HepG2 (cell line): ENCODE data around the gene GH2. TPM values are rescaled to one million over a fixed set of nuclear protein-coding genes. Genes with fewer than 3 reads are reported as not detected.

Source experiments
- CREB3 ChIP-seq: sonication (generic); formaldehyde crosslinking; IDR thresholded peaks from 2 replicates; pipeline ENCODE4 v1.5.0; 2020; ENCODE audit warnings: missing genetic modification reagents
- DMAP1 ChIP-seq: IDR thresholded peaks from 2 replicates; pipeline ENCODE4 v1.6.1; 2016
- ERF ChIP-seq: IDR thresholded peaks from 2 replicates; pipeline ENCODE4 v1.6.1; 2018; ENCODE audit warnings: missing biosample characterization, missing genetic modification reagents
- FIP1L1 ChIP-seq: fragments of 200-400 bp; formaldehyde crosslinking; IDR thresholded peaks from 2 replicates; pipeline ENCODE4 v1.6.1; 2018; ENCODE audit warnings: low read depth, mild to moderate bottlenecking, low read length, moderate library complexity, borderline replicate concordance; ENCODE audit not compliant: insufficient read depth
- FOXK2 ChIP-seq: fragments of 450-650 bp; IDR thresholded peaks from 2 replicates; pipeline ENCODE4 v1.6.1; 2016
- KAT7 ChIP-seq: IDR thresholded peaks from 2 replicates; pipeline ENCODE4 v1.6.1; 2018; ENCODE audit warnings: borderline replicate concordance, missing compliant biosample characterization
- KLF9 ChIP-seq: IDR thresholded peaks from 2 replicates; pipeline ENCODE4 v1.6.1; 2016; ENCODE audit warnings: low read depth
- KMT2B ChIP-seq: IDR thresholded peaks from 2 replicates; pipeline ENCODE4 v1.6.1; 2016; ENCODE audit warnings: missing genetic modification reagents, missing compliant biosample characterization
- MTA1 ChIP-seq: sonication (generic); formaldehyde crosslinking; IDR thresholded peaks from 2 replicates; pipeline ENCODE4 v1.4.0; 2020; ENCODE audit warnings: missing genetic modification reagents, mild to moderate bottlenecking, borderline replicate concordance
- MYC ChIP-seq: sonication (generic); formaldehyde crosslinking; IDR thresholded peaks from 2 replicates; pipeline ENCODE4 v1.9.0; 2021; ENCODE audit warnings: missing genetic modification reagents, borderline replicate concordance
- PAWR ChIP-seq: sonication (generic); formaldehyde crosslinking; IDR thresholded peaks from 2 replicates; pipeline ENCODE4 v1.4.0; 2020; ENCODE audit warnings: missing genetic modification reagents, mild to moderate bottlenecking, borderline replicate concordance
- RELA ChIP-seq: sonication (generic); formaldehyde crosslinking; IDR thresholded peaks from 2 replicates; pipeline ENCODE4 v1.4.0; 2020; ENCODE audit warnings: missing genetic modification reagents
- SOX13 ChIP-seq, 3 experiments: fragments of 450-650 bp in 1 of 3; sonication (generic) in 1 of 3; formaldehyde crosslinking in 1 of 3; IDR thresholded peaks in 2 of 3; conservative IDR thresholded peaks in 1 of 3; 2 replicates each; pipeline versions ENCODE4 v1.5.0 to v1.6.1; 2016 to 2020; ENCODE audit warnings: antibody characterized with exemption in 1 of 3, mild to moderate bottlenecking in 1 of 3, missing compliant biosample characterization in 1 of 3, missing genetic modification reagents in 1 of 3, moderate library complexity in 1 of 3
- ZBTB26 ChIP-seq: IDR thresholded peaks from 2 replicates; pipeline ENCODE4 v1.6.1; 2016; ENCODE audit warnings: missing compliant biosample characterization, missing genetic modification reagents, borderline replicate concordance
- ZNF230 ChIP-seq: sonication (generic); formaldehyde crosslinking; IDR thresholded peaks from 2 replicates; pipeline ENCODE4 v1.4.0; 2020; ENCODE audit warnings: mild to moderate bottlenecking, missing genetic modification reagents
- ZNF318 ChIP-seq: sonication (generic); formaldehyde crosslinking; IDR thresholded peaks from 2 replicates; pipeline ENCODE4 v1.4.0; 2020; ENCODE audit warnings: mild to moderate bottlenecking, missing genetic modification reagents
- ZNF607 ChIP-seq: sonication (generic); formaldehyde crosslinking; IDR thresholded peaks from 2 replicates; pipeline ENCODE4 v1.5.1; 2020; ENCODE audit warnings: missing genetic modification reagents, mild to moderate bottlenecking, borderline replicate concordance
- ZSCAN9 ChIP-seq: IDR thresholded peaks from 2 replicates; pipeline ENCODE4 v1.6.1; 2016; ENCODE audit warnings: borderline replicate concordance
- polyA plus RNA-seq, 8 experiments: library from polyadenylated mRNA; depleted of rRNA in 3 of 8; stranded (reverse) in 7 of 8; unstranded in 1 of 8; fragments of >200 nt; fragmentation: Illumina TruSeq in 4 of 8; extraction: Trizol in 4 of 8; gene quantifications; 2 replicates each; pipeline versions ENCODE4 v1.2.1 to v1.2.3, GENCODE V29; 2011 to 2016; ENCODE audit warnings: low read depth in 4 of 8, missing spikeins in 1 of 8, mixed read lengths in 1 of 8; ENCODE audit not compliant: insufficient read depth in 1 of 8
- total RNA-seq, 5 experiments: library from RNA; depleted of rRNA; stranded (reverse); fragments of >200 nt; fragmentation: Illumina TruSeq; extraction: Trizol; gene quantifications; 2 replicates each; pipeline ENCODE4 v1.2.3, GENCODE V29; 2016; ENCODE audit warnings: low read depth in 1 of 5

Gene GH2
- total and polyA plus RNA-seq, 2 of the 13 experiments (the other 11 are each of a cell fraction or from before 2014, with no cell fraction given) = not detected

- TF ChIP-seq RELA (CRISPR knock-in tag) (peak; percentile 80), ERF (CRISPR knock-in tag) (peak; percentile 98), KMT2B (CRISPR knock-in tag) (peak; percentile 90), MTA1 (peak; percentile 63; the same call in 1 of the 2 replicates), KAT7 (CRISPR knock-in tag) (peak; percentile 90; the same call in 1 of the 2 replicates), FIP1L1 (peak; percentile 95; the same call in 1 of the 2 replicates), CREB3 (0 out of 2 replicates have a peak, but pooled peaks have one; percentile 84), ZNF318 (CRISPR knock-in tag) (no peak), ZSCAN9 (CRISPR knock-in tag) (peak; percentile 96), PAWR (CRISPR knock-in tag) (no peak; the same call in 1 of the 2 replicates), KLF9 (CRISPR knock-in tag) (peak; percentile 91; the same call in 1 of the 2 replicates), MYC (CRISPR knock-in tag) (peak; percentile 90), DMAP1 (CRISPR knock-in tag) (peak; percentile 79), ZBTB26 (CRISPR knock-in tag) (peak; percentile 69; the same call in 1 of the 2 replicates), SOX13 (IDR thresholded peaks at IDR 0.05) (peak; percentile 78), SOX13 (CRISPR knock-in tag; conservative IDR thresholded peaks at IDR 0.05 in 1 of 2, IDR thresholded peaks at IDR 0.05 in 1 of 2) (peak in 1 of 2 experiments; percentile 80; a peak in 2 of 4 replicates), ZNF230 (peak; percentile 68; the same call in 1 of the 2 replicates), ZNF607 (CRISPR knock-in tag) (peak; percentile 73; the same call in 1 of the 2 replicates), FOXK2 (no peak)
Measured at GRCh38 chr17:63842540-63843386, 39.0 kb downstream of the GH2 start, which contains the start of gene SMARCD2 (continued).
